ENCODE results near the gene TNS2.

Gene TNS2

GRCh38 chr12:53058674-53059433 is 9.0 kb downstream of the TNS2 start:
- DNase-seq (ENCODE audit: insufficient read length, low spot score), result no peak
- TF ChIP-seq POLR2A (IDR thresholded peaks at IDR 0.05; ENCODE audit: low read depth, low read length), result no peak
- no peak for FAIRE-seq

DNA sequence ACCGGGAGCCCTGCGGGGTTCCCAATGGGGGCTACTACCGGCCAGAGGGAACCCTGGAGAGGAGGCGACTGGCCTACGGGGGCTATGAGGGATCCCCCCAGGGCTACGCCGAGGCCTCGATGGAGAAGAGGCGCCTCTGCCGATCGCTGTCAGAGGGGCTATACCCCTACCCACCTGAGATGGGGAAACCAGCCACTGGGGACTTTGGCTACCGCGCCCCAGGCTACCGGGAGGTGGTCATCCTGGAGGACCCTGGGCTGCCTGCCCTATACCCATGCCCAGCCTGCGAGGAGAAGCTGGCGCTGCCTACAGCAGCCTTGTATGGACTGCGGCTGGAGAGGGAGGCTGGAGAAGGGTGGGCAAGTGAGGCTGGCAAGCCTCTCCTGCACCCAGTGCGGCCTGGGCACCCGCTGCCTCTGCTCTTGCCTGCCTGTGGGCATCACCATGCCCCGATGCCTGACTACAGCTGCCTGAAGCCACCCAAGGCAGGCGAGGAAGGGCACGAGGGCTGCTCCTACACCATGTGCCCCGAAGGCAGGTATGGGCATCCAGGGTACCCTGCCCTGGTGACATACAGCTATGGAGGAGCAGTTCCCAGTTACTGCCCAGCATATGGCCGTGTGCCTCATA is 9.7 kb downstream of the TNS2 start:
- TF ChIP-seq POLR2A (IDR thresholded peaks at IDR 0.05; ENCODE audit: low read depth, low read length), result no peak
- DNase-seq (ENCODE audit: insufficient read length, low spot score) (no peak), FAIRE-seq (no peak)

DNA sequence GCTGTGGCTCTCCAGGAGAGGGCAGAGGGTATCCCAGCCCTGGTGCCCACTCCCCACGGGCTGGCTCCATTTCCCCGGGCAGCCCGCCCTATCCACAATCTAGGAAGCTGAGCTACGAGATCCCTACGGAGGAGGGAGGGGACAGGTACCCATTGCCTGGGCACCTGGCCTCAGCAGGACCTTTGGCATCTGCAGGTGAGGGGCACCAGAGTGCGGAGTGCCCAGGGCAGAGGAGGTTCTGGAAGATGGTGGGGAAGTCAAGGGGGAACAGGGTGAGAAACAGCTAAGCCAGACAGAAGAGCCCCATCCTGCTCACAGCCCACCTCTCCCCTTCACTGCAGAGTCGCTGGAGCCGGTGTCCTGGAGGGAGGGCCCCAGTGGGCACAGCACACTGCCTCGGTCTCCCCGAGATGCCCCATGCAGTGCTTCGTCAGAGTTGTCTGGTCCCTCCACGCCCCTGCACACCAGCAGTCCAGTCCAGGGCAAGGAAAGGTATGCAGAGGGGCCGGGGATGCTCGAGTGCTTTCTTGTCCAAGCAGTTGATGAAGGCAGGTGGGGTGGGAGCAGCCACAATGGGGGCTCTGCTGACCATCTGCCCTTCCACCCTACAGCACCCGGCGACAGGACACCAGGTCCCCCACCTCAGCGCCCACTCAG is 10.3 kb downstream of the TNS2 start:
- DNase-seq (ENCODE audit: insufficient read length, low spot score) (no peak), FAIRE-seq (no peak)
- no peak for TF ChIP-seq POLR2A (IDR thresholded peaks at IDR 0.05; ENCODE audit: low read depth, low read length)

- no peak for DNase-seq (ENCODE audit: insufficient read length, low spot score)
- FAIRE-seq, result no peak
- no peak for TF ChIP-seq POLR2A (IDR thresholded peaks at IDR 0.05; ENCODE audit: low read depth, low read length)
Measured at GRCh38 chr12:53060721-53061276, 10.9 kb downstream of the TNS2 start.

- no peak for TF ChIP-seq POLR2A (IDR thresholded peaks at IDR 0.05; ENCODE audit: low read depth, low read length)
- FAIRE-seq, result no peak
- DNase-seq (ENCODE audit: insufficient read length, low spot score), result no peak
Measured at GRCh38 chr12:53061404-53062010, 11.6 kb downstream of the TNS2 start.

GRCh38 chr12:53062011-53062961 is 12.4 kb downstream of the TNS2 start:
- no peak for FAIRE-seq
- no peak for TF ChIP-seq POLR2A (IDR thresholded peaks at IDR 0.05; ENCODE audit: low read depth, low read length)

DNA sequence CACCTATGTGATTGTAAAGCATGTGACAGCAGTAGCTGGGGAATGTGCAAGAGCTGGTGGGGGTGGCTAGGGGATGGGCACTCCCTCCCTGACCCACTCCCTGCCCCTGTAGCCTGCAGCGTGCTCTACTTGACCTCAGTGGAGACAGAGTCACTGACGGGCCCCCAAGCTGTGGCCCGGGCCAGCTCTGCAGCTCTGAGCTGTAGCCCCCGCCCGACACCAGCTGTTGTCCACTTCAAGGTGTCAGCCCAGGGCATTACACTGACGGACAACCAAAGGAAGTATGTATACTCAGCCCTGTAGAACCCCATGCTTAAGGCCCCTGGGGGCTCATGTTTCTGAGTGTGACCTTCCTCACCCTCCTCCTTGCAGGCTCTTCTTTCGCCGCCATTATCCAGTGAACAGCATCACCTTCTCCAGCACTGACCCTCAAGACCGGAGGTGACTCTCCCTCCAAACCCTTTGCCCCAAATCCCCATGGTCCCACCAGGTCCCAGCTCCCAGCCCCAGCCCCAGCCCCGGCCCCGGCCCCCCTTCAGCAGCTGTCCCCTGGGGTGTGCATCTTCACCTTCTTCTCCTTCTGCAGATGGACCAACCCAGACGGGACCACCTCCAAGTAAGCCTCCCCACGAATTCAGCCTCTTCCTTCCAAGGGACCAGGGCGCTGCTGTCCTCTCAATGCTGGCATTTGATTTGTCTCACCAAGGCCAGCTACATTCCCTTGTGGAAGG is 13.3 kb downstream of the TNS2 start:
- no peak for FAIRE-seq
- TF ChIP-seq POLR2A (IDR thresholded peaks at IDR 0.05; ENCODE audit: low read depth, low read length), result no peak
- no peak for DNase-seq (ENCODE audit: insufficient read length, low spot score)

More at GRCh38 chr12:53062011-53062961, 12.4 kb downstream of the TNS2 start:
- no peak for DNase-seq (ENCODE audit: insufficient read length, low spot score)

DNA sequence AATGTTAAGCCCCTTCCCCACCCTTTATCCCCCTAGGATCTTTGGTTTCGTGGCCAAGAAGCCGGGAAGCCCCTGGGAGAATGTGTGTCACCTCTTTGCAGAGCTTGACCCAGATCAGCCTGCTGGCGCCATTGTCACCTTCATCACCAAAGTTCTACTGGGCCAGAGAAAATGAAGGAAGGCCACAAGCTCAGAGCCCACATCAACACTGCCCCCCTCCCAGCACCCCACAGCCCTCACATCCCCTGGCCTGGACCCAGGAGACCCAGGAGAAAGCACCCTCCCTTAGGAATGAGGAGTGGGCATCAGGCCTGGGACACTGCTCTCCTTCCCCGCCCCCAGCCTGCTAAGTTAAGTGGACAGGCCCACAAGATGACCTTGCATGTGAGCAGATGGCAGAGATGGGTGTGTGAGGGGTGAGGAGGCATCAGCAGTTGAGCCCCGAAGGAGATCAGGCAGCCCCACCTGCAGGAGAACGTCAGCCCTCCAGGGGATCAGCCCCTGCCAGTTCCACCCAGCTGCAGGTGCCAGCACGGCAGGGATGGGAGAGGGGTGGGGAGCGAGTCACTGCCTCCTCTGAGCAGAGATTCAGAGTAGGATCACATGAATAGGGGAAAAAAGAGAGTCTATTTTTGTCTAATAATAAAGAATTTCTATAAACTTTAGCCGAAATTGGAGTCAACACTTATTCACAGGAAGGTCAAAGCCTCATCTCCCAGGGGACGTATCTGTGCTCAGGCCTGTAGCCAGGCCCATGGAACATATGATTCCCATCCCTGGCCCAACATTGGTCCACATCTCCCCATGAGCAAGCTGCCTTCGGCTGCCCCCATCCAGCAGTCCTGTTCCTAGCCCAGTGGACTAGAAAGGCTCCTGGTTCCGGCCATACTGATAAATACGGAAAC is 14.1 kb downstream of the TNS2 start:
- FAIRE-seq (no peak), DNase-seq (ENCODE audit: insufficient read length, low spot score) (no peak)
- no peak for TF ChIP-seq POLR2A (IDR thresholded peaks at IDR 0.05; ENCODE audit: low read depth, low read length)

DNA sequence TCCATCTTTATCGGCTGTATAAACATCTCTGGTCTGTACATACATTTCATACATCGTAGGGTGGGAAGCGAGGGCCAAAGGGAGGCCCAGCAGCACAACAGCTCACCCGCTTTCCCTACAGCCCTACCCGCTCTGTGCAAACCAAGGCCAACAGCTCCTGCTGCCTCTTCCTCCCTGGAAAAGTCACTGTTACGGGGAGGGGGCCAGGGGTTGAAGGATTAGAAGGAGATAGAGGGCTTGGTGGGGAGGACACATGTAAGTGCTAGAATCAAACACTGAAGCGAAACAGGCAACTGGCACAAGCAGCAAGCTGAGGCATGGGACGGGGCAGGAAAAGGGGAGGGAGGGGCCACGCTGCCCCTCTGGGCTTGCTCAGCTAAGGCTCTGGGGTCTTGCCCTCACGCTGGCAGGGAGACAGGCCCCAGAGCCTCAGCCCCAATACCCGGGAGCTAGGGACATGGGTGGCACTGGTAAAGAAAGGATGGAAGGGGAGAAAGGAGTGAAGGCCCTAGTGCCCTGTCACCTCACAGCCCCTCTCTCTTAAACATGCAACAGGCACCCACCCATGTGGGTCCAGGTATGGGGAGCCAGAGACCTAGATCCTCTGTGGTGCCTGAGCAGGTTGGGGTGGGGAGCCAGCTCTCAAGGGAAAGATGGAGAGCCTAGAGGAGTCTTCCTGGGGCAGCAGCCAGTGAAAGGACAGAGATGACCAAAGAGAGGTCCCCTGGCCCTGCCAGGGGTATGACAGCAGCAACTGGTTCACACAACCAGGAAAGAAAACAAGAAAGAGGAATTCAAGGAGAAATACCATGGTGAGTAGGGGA is 15.0 kb downstream of the TNS2 start:
- FAIRE-seq (no peak), DNase-seq (ENCODE audit: insufficient read length, low spot score) (no peak)
- TF ChIP-seq POLR2A (IDR thresholded peaks at IDR 0.05; ENCODE audit: low read depth, low read length), result no peak

DNA sequence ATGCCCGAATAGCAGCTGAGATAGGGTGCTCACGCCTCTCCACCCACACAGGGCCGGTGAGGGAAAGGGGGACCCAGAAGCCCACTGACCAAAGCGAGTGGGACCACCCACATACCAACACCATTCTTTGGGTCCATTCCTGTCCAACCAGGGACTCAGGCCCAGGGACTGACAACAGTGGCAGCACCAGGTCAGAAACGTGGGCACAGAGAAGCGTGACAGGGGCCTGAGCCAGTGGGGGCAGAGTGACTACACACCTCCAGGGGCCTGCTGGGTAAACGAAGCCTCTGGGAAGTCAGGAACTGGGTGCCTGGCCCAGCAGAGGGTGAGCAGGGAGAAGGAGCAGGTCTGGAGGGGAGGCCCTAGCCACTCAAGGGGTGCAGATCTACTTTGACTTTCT is 15.6 kb downstream of the TNS2 start:
- no peak for TF ChIP-seq POLR2A (IDR thresholded peaks at IDR 0.05; ENCODE audit: low read depth, low read length)
- no peak for FAIRE-seq
- DNase-seq (ENCODE audit: insufficient read length, low spot score), result no peak
